ENCODE data around the gene ZBTB37. TPM values are rescaled to one million over a fixed set of nuclear protein-coding genes. Genes with fewer than 3 reads are reported as not detected.
A peak's percentile ranks its signal among the peaks of the same experiment; 100 is the strongest.

ZBTB37 gene
- total RNA-seq, 4 donors from 2014 or later = 6.1 to 20.7 (median 9.3) TPM

DNA sequence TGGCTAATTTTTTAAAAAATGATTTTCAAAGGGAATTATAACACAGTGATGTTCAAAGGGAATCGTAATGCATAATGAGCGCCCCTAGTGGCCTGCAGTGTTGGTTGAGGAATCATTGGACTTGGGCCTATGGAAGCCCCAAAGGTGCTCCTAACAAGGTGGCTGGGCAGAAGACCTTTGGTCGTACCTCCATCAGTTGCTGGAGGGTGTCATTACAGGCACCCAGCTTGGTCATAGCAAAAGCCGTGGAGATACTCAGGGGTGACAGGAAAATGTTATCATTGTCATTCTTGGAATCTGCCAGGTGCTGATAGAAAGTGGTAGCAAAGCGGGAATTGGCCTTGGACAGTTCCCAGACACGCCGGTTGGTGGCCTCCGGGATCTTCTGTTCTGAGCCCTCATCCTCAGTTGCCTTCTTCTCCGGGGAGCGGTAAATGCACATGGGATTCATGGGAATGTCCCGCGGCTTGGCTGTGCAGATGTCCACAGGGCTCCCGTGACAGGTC, 46.2 kb downstream of the ZBTB37 start:
- H3K36me3 ChIP-seq = no peaks in the 10 kb centered on the region
- H3K27ac ChIP-seq = no peak overlapping the region
- TF ChIP-seq CTCF (IDR thresholded peaks at IDR 0.05) (peak in 1 of 2 donors; percentile 23), POLR2AphosphoS5 (IDR thresholded peaks at IDR 0.05) (no peak), EP300 (IDR thresholded peaks at IDR 0.05) (no peak), POLR2A (IDR thresholded peaks at IDR 0.05) (no peak)
- H3K4me1 ChIP-seq = no peaks in the 10 kb centered on the region
- no peaks in the 10 kb centered on the region for H3K9me3 ChIP-seq
- 80% methylated on average over 10 of the region's 13 CpGs for WGBS
- no peak overlapping the region for H3K4me3 ChIP-seq
- no peak for DNase-seq (ENCODE audit: low spot score in 2 of 2)
- no peaks in the 10 kb centered on the region for H3K27me3 ChIP-seq

- Histone ChIP-seq H3K27me3 (no peaks in the 10 kb centered on the region), H3K27ac (no peak overlapping the region), H3K36me3 (no peaks in the 10 kb centered on the region), H3K4me3 (no peak overlapping the region), H3K9me3 (no peaks in the 10 kb centered on the region), H3K4me1 (no peaks in the 10 kb centered on the region)
- 70% methylated on average over 2 of the region's 2 CpGs for WGBS
- DNase-seq (ENCODE audit: low spot score in 2 of 2) = no peak
- TF ChIP-seq EP300 (IDR thresholded peaks at IDR 0.05) (no peak), POLR2A (IDR thresholded peaks at IDR 0.05) (no peak), POLR2AphosphoS5 (IDR thresholded peaks at IDR 0.05) (no peak), CTCF (IDR thresholded peaks at IDR 0.05) (no peak)
These were observed 47.4 kb downstream of the ZBTB37 start for GRCh38 chr1:173915596-173915995.

- no peak overlapping the region for H3K27ac ChIP-seq
- no peaks in the 10 kb centered on the region for H3K9me3 ChIP-seq
- H3K4me3 ChIP-seq = no peak overlapping the region
- no peaks in the 10 kb centered on the region for H3K4me1 ChIP-seq
- no peaks in the 10 kb centered on the region for H3K27me3 ChIP-seq
- 84% methylated on average over 4 of the region's 4 CpGs for WGBS
- H3K36me3 ChIP-seq = no peaks in the 10 kb centered on the region
- no peak for DNase-seq (ENCODE audit: low spot score in 2 of 2)
- TF ChIP-seq EP300 (IDR thresholded peaks at IDR 0.05) (no peak), CTCF (IDR thresholded peaks at IDR 0.05) (no peak), POLR2AphosphoS5 (IDR thresholded peaks at IDR 0.05) (no peak), POLR2A (IDR thresholded peaks at IDR 0.05) (no peak)
These were observed 48.5 kb downstream of the ZBTB37 start for GRCh38 chr1:173916667-173917066.

GRCh38 chr1:173917149-173917548, 49.0 kb downstream of the ZBTB37 start, which contains the start of gene SERPINC1:
SERPINC1 (minus strand) TSS chr1:173917327; CDS start chr1:173917259, 68 bp downstream.
- Histone ChIP-seq H3K4me3 (no peak within 1 kb of the TSS), H3K36me3 (no peaks in the 10 kb centered on the region), H3K4me1 (no peaks in the 10 kb centered on the region), H3K27me3 (no peaks in the 10 kb centered on the region), H3K9me3 (no peaks in the 10 kb centered on the region), H3K27ac (no peak within 1 kb of the TSS)
- DNase-seq (ENCODE audit: low spot score in 2 of 2) = no peak
- TF ChIP-seq EP300 (IDR thresholded peaks at IDR 0.05) (no peak), POLR2A (IDR thresholded peaks at IDR 0.05) (no peak)
- WGBS = 89% methylated on average over 3 of the region's 3 CpGs

GRCh38 chr1:173917635-173918493, 49.7 kb downstream of the ZBTB37 start:
- H3K9me3 ChIP-seq = no peaks in the 10 kb centered on the region
- TF ChIP-seq EP300 (IDR thresholded peaks at IDR 0.05) (no peak), CTCF (IDR thresholded peaks at IDR 0.05) (no peak), POLR2AphosphoS5 (IDR thresholded peaks at IDR 0.05) (no peak), POLR2A (IDR thresholded peaks at IDR 0.05) (no peak)
- H3K4me1 ChIP-seq = no peaks in the 10 kb centered on the region
- H3K4me3 ChIP-seq = no peak overlapping the region
- no peaks in the 10 kb centered on the region for H3K36me3 ChIP-seq
- no peak for DNase-seq (ENCODE audit: low spot score in 2 of 2)
- no peak overlapping the region for H3K27ac ChIP-seq
- WGBS = 85% methylated on average over 12 of the region's 12 CpGs
- no peaks in the 10 kb centered on the region for H3K27me3 ChIP-seq

All from suprapubic skin (tissue), 4 donors.